GM23338 (cell line): ENCODE measurements around the gene ST6GALNAC4. TPM values are rescaled to one million over a fixed set of nuclear protein-coding genes. Genes with fewer than 3 reads are reported as not detected.
A peak's percentile ranks its signal among the peaks of the same experiment; 100 is the strongest.

ENCODE experiments used
- ATAC-seq: fragments of 200-7000 bp; cut with Tn5 transposase; 3 replicates; pipeline ENCODE4 v1.9.1; 2020
- DNase-seq: peaks from one replicate; pipeline ENCODE4 v3.0.0-alpha.2; 2015; ENCODE audit warnings: low spot score
- H2AFZ ChIP-seq: fragments of 200-600 bp; sonication (generic); 2 replicates; pipeline ENCODE4 v1.8.0; 2016; ENCODE audit warnings: antibody characterized with exemption, mild to moderate bottlenecking, moderate library complexity
- H3F3A ChIP-seq: fragments of 200-600 bp; sonication (generic); replicated peaks from 2 replicates; pipeline ENCODE4 v1.8.0; 2017; ENCODE audit warnings: antibody characterized with exemption, mixed run types, low read depth
- H3K27ac ChIP-seq: fragments of 200-600 bp; sonication (generic); 2 replicates; pipeline ENCODE4 v1.6.1; 2016; ENCODE audit warnings: low read depth
- H3K27me3 ChIP-seq: fragments of 200-600 bp; sonication (generic); 2 replicates; pipeline ENCODE4 v1.8.0; 2016; ENCODE audit warnings: mild to moderate bottlenecking, mixed run types, moderate library complexity; ENCODE audit not compliant: insufficient read depth
- H3K36me3 ChIP-seq: fragments of 200-600 bp; sonication (generic); 2 replicates; pipeline ENCODE4 v1.8.0; 2016; ENCODE audit warnings: mild to moderate bottlenecking; ENCODE audit not compliant: insufficient read depth
- H3K4me1 ChIP-seq: fragments of 200-600 bp; sonication (generic); 2 replicates; pipeline ENCODE4 v1.8.0; 2016; ENCODE audit warnings: mild to moderate bottlenecking, moderate library complexity; ENCODE audit not compliant: insufficient read depth
- H3K4me2 ChIP-seq: fragments of 200-600 bp; sonication (generic); 2 replicates; pipeline ENCODE4 v1.7.1; 2017; ENCODE audit warnings: mixed run types
- H3K4me3 ChIP-seq: fragments of 200-600 bp; sonication (generic); 2 replicates; pipeline ENCODE4 v1.6.1; 2016; ENCODE audit warnings: mixed run types
- H3K79me2 ChIP-seq: fragments of 200-600 bp; sonication (generic); replicated peaks from 2 replicates; pipeline ENCODE4 v1.8.0; 2017; ENCODE audit warnings: mild to moderate bottlenecking; ENCODE audit not compliant: insufficient read depth
- H3K9me2 ChIP-seq: fragments of 200-600 bp; sonication (generic); 2 replicates; pipeline ENCODE4 v1.8.0; 2017; ENCODE audit not compliant: insufficient read depth
- H4K20me1 ChIP-seq: fragments of 200-600 bp; sonication (generic); replicated peaks from 2 replicates; pipeline ENCODE4 v1.8.0; 2017; ENCODE audit warnings: mild to moderate bottlenecking; ENCODE audit not compliant: insufficient read depth
- H3K27ac Mint-ChIP-seq: 2 replicates; pipeline ENCODE4 v1.8.0; 2020; ENCODE audit warnings: inconsistent platforms, mild to moderate bottlenecking, moderate library complexity, mixed read lengths
- H3K27me3 Mint-ChIP-seq: 3 replicates; pipeline ENCODE4 v1.8.0; 2022; ENCODE audit warnings: low read depth, mild to moderate bottlenecking, moderate library complexity, mixed read lengths, inconsistent platforms; ENCODE audit not compliant: insufficient read depth, poor library complexity
- H3K36me3 Mint-ChIP-seq: 3 replicates; pipeline ENCODE4 v1.8.0; 2021; ENCODE audit warnings: low read depth, mild to moderate bottlenecking, inconsistent platforms, moderate library complexity, mixed read lengths
- H3K4me1 Mint-ChIP-seq: 3 replicates; pipeline ENCODE4 v1.8.0; 2020; ENCODE audit warnings: mild to moderate bottlenecking, inconsistent platforms, mixed read lengths
- H3K4me3 Mint-ChIP-seq: 3 replicates; pipeline ENCODE4 v1.8.0; 2021; ENCODE audit warnings: moderate library complexity, mild to moderate bottlenecking, inconsistent platforms, mixed read lengths
- H3K9me3 Mint-ChIP-seq: 3 replicates; pipeline ENCODE4 v1.8.0; 2020; ENCODE audit warnings: moderate library complexity, mild to moderate bottlenecking, inconsistent platforms, mixed read lengths
- ETS1 ChIP-seq: IDR thresholded peaks from 2 replicates; pipeline ENCODE4 v1.6.1; 2016; ENCODE audit warnings: antibody characterized with exemption
- STAT1 ChIP-seq: IDR thresholded peaks from one replicate; pipeline ENCODE4 v1.6.1; 2016; ENCODE audit warnings: antibody characterized with exemption; ENCODE audit not compliant: unreplicated experiment
- ZNF114 ChIP-seq: fragments of 250-450 bp; sonication (Bioruptor Pico); IDR thresholded peaks from 2 replicates; pipeline ENCODE4 v1.5.0; 2020; ENCODE audit warnings: mild to moderate bottlenecking, moderate library complexity
- ZNF462 ChIP-seq: fragments of 250-450 bp; sonication (Bioruptor Pico); IDR thresholded peaks from 2 replicates; pipeline ENCODE4 v1.5.0; 2020; ENCODE audit warnings: mild to moderate bottlenecking, moderate library complexity
- polyA plus RNA-seq: library from polyadenylated mRNA; unstranded; fragments of >200 nt; fragmentation: Nextera tagmentation; extraction: Ambion mirVana; gene quantifications from 2 replicates; pipeline ENCODE4 v1.2.1, GENCODE V29; 2016
- total RNA-seq: library from RNA; depleted of rRNA; stranded (reverse); fragments of >200 nt; shearing (Covaris generic); gene quantifications from 2 replicates; pipeline ENCODE4 v1.2.3, GENCODE V29; 2014
- TF ChIP-seq, protein P1 (sequence below), 2 experiments: fragments of 200-600 bp in 1 of 2; sonication (generic) in 1 of 2; conservative IDR thresholded peaks; 2 replicates each; pipeline versions ENCODE4 v1.5.1 to v1.6.1; 2016 to 2017; ENCODE audit warnings: antibody characterized with exemption in 2 of 2, low read depth in 2 of 2, mild to moderate bottlenecking in 2 of 2, moderate library complexity in 1 of 2

The ST6GALNAC4 gene
- total and polyA plus RNA-seq, 2 experiments from 2014 or later: 8.1 to 35.3 TPM

DNA sequence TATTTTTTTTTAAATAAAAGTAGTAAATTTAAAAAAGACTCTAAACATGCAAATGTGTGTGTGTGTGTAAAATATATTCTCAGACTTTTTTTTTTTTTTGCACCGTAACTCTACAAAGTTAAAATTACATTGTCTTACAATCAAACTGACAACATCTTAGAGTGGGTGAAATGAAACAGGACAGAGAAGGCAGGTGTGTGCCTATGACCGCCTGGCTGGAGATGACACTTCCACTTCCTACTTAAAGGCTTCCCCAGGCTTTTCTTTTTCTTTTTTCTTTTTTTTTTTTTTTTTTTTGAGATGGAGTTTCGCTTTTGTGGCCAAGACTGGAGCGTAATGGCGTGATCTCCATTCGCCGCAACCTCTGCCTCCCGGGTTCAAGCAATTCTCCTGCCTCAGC, 36.7 kb downstream of the ST6GALNAC4 start (continued):
- no peak for TF ChIP-seq ZNF114 (CRISPR knock-in tag)

DNA sequence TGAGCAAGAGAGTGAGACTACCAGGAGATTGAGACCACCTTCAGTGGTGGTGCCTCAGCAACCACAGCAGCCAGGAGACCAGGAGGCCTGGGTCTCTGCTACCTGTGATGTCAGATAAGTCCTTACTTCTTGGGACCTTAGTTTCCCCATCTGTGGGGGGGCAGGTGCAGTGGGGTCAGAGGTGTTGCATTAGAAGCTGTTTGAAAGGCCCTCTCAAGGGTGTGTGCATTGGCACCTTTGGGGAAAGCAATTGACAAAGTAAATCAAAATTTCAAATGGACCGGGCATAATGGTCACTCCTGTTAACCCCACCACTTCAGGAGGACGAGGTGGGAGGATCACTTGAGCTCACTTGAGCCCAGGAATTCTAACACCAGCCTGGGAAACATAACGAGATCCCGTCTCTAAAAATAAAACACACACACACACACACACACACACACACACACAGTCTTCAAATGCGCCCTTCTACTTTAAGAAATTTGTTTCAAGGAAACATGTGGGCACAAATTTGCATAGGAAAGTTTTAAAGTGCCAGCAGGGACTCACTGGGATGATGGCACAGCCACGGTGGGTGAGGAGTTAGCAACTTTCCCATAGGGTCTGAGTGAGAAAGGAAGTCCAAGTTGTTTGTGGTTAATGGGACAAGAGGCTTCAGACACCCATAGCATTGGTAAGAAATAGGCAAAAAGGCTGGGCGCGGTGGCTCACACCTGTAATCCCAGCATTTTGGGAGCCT, 38.0 kb downstream of the ST6GALNAC4 start:
- Histone ChIP-seq H3K27me3 (0 out of 2 replicates have a peak, but pooled peaks cover 6% of the 10 kb centered on the region), H2AFZ (no peak overlapping the region), H3K27ac (no peak overlapping the region), H3K79me2 (no peaks in the 10 kb centered on the region), H3K4me1 (peaks cover 5% of the 10 kb centered on the region), H3K4me3 (no peak overlapping the region), H3F3A (peaks cover 19% of the 10 kb centered on the region; the same call in 1 of the 2 replicates), H3K36me3 (no peaks in the 10 kb centered on the region), H3K9me2 (no peaks in the 10 kb centered on the region), H4K20me1 (no peaks in the 10 kb centered on the region), H3K4me2 (peak overlapping the region; percentile 92; the same call in 1 of the 2 replicates)
- Mint-ChIP-seq H3K4me3 (peak overlapping the region; percentile 81; the same call in 2 of the 3 replicates), H3K27me3 (peaks cover 27% of the 10 kb centered on the region), H3K36me3 (no peaks in the 10 kb centered on the region), H3K9me3 (no peaks in the 10 kb centered on the region), H3K27ac (no peak overlapping the region), H3K4me1 (peaks cover 15% of the 10 kb centered on the region)
- no peak for TF ChIP-seq STAT1
- no peak for TF ChIP-seq ZNF462 (CRISPR knock-in tag)
- TF ChIP-seq ZNF114 (CRISPR knock-in tag): no peak
- TF ChIP-seq ETS1: no peak
- TF ChIP-seq, protein P1, sequence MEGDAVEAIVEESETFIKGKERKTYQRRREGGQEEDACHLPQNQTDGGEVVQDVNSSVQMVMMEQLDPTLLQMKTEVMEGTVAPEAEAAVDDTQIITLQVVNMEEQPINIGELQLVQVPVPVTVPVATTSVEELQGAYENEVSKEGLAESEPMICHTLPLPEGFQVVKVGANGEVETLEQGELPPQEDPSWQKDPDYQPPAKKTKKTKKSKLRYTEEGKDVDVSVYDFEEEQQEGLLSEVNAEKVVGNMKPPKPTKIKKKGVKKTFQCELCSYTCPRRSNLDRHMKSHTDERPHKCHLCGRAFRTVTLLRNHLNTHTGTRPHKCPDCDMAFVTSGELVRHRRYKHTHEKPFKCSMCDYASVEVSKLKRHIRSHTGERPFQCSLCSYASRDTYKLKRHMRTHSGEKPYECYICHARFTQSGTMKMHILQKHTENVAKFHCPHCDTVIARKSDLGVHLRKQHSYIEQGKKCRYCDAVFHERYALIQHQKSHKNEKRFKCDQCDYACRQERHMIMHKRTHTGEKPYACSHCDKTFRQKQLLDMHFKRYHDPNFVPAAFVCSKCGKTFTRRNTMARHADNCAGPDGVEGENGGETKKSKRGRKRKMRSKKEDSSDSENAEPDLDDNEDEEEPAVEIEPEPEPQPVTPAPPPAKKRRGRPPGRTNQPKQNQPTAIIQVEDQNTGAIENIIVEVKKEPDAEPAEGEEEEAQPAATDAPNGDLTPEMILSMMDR (conservative IDR thresholded peaks at IDR 0.05; ENCODE audit: low read depth in 2 of 2): no peak
- ATAC-seq: no peak
- no peak for DNase-seq
